GM12878 (cell line): Measurements from ENCODE around the gene LTBP3. TPM values are rescaled to one million over a fixed set of nuclear protein-coding genes. Genes with fewer than 3 reads are reported as not detected.

Source experiments
- BHLHE40 ChIP-seq, 2 experiments: fragments of 450-650 bp in 1 of 2; IDR thresholded peaks; 2 replicates each; pipeline ENCODE4 v1.6.1; 2011 to 2017; ENCODE audit warnings: low read depth in 2 of 2, borderline replicate concordance in 1 of 2, improper control_type of control experiment in 1 of 2, low read length in 1 of 2, mild to moderate bottlenecking in 1 of 2
- CBFB ChIP-seq: IDR thresholded peaks from 2 replicates; pipeline ENCODE4 v1.6.1; 2016; ENCODE audit warnings: antibody characterized with exemption, low read depth
- E4F1 ChIP-seq: fragments of 450-650 bp; IDR thresholded peaks from 2 replicates; pipeline ENCODE4 v1.6.1; 2018; ENCODE audit warnings: borderline replicate concordance, mild to moderate bottlenecking; ENCODE audit not compliant: partially characterized antibody
- EED ChIP-seq: sonication (generic); IDR thresholded peaks from 2 replicates; pipeline ENCODE4 v1.6.1; 2016; ENCODE audit warnings: antibody characterized with exemption, low read depth
- EGR1 ChIP-seq, 2 experiments: IDR thresholded peaks; 1 replicate in 1 of 2; 2 replicates in 1 of 2; pipeline ENCODE4 v1.6.1; 2011 to 2012; ENCODE audit warnings: low read depth in 2 of 2, low read length in 2 of 2, borderline replicate concordance in 1 of 2, mild to moderate bottlenecking in 1 of 2, moderate library complexity in 1 of 2
- EP300 ChIP-seq, 2 experiments: fragments of 150-350 bp in 1 of 2; IDR thresholded peaks; 2 replicates each; pipeline ENCODE4 v1.6.1; 2011 to 2012; ENCODE audit warnings: low read depth in 2 of 2, low read length in 2 of 2, borderline replicate concordance in 1 of 2, improper control_type of control experiment in 1 of 2, inconsistent platforms in 1 of 2; ENCODE audit not compliant: control insufficient read depth in 1 of 2
- ETV6 ChIP-seq, 2 experiments: fragments of 450-650 bp in 1 of 2; IDR thresholded peaks in 1 of 2; conservative IDR thresholded peaks in 1 of 2; 2 replicates each; pipeline ENCODE4 v1.6.1; 2014; ENCODE audit warnings: antibody characterized with exemption in 1 of 2, borderline replicate concordance in 1 of 2, low read depth in 1 of 2, mild to moderate bottlenecking in 1 of 2, moderate library complexity in 1 of 2
- FOXK2 ChIP-seq: fragments of 450-650 bp; IDR thresholded peaks from 2 replicates; pipeline ENCODE4 v1.6.1; 2017; ENCODE audit warnings: mild to moderate bottlenecking, moderate library complexity
- GATAD2B ChIP-seq: fragments of 450-650 bp; conservative IDR thresholded peaks from 2 replicates; pipeline ENCODE4 v1.6.1; 2017; ENCODE audit warnings: low read depth, mild to moderate bottlenecking, moderate library complexity
- IRF5 ChIP-seq: fragments of 450-650 bp; IDR thresholded peaks from 2 replicates; pipeline ENCODE4 v1.6.1; 2017; ENCODE audit warnings: borderline replicate concordance
- MEF2A ChIP-seq: IDR thresholded peaks from 2 replicates; pipeline ENCODE4 v1.6.1; 2011; ENCODE audit warnings: low read depth, mild to moderate bottlenecking, low read length, moderate library complexity; ENCODE audit not compliant: insufficient read depth
- MLLT1 ChIP-seq: fragments of 450-650 bp; IDR thresholded peaks from 2 replicates; pipeline ENCODE4 v1.6.1; 2016; ENCODE audit warnings: mild to moderate bottlenecking
- MTA2 ChIP-seq: fragments of 450-650 bp; IDR thresholded peaks from 2 replicates; pipeline ENCODE4 v1.6.1; 2016; ENCODE audit warnings: low read depth, mild to moderate bottlenecking, moderate library complexity
- NR2F1 ChIP-seq: fragments of 450-650 bp; conservative IDR thresholded peaks from 2 replicates; pipeline ENCODE4 v1.6.1; 2017; ENCODE audit warnings: mild to moderate bottlenecking
- PBX3 ChIP-seq: IDR thresholded peaks from 2 replicates; pipeline ENCODE4 v1.6.1; 2011; ENCODE audit warnings: mild to moderate bottlenecking, low read depth, low read length, moderate library complexity; ENCODE audit not compliant: insufficient replicate concordance
- POLR2AphosphoS2 ChIP-seq: IDR thresholded peaks from 2 replicates; pipeline ENCODE4 v1.6.1; 2011; ENCODE audit warnings: low read depth, mild to moderate bottlenecking, low read length, improper control_type of control experiment, moderate library complexity
- SKIL ChIP-seq: fragments of 450-650 bp; IDR thresholded peaks from 2 replicates; pipeline ENCODE4 v1.6.1; 2017; ENCODE audit warnings: mild to moderate bottlenecking, low read depth, inconsistent platforms; ENCODE audit not compliant: poor library complexity, severe bottlenecking
- TCF12 ChIP-seq: IDR thresholded peaks from 2 replicates; pipeline ENCODE4 v1.6.1; 2011; ENCODE audit warnings: low read depth, mild to moderate bottlenecking, low read length
- YBX1 ChIP-seq: fragments of 450-650 bp; IDR thresholded peaks from 2 replicates; pipeline ENCODE4 v1.6.1; 2016; ENCODE audit warnings: antibody characterized with exemption
- polyA plus RNA-seq, 11 experiments: library from polyadenylated mRNA; depleted of rRNA in 4 of 11; unstranded in 6 of 11; stranded (reverse) in 5 of 11; fragments of >200 nt; fragmentation: Nextera tagmentation in 4 of 11; fragmentation: Illumina TruSeq in 1 of 11; extraction: Ambion mirVana in 4 of 11; extraction: Trizol in 1 of 11; gene quantifications; 1 replicate in 1 of 11; 2 replicates in 10 of 11; pipeline versions ENCODE4 v1.2.1 to v1.2.3, GENCODE V29; 2011 to 2016; ENCODE audit warnings: inconsistent platforms in 2 of 11, missing spikeins in 2 of 11, low read depth in 1 of 11
- total RNA-seq, 4 experiments: library from RNA; depleted of rRNA in 3 of 4; stranded (reverse); fragments of >200 nt in 3 of 4; fragmentation: Illumina TruSeq in 1 of 4; extraction: Trizol in 1 of 4; gene quantifications; 2 replicates each; pipeline versions ENCODE4 v1.2.1 to v1.2.3, GENCODE V29; 2013 to 2021

The LTBP3 gene
- total and polyA plus RNA-seq, 10 of the 15 experiments (the other 5 are each of a cell fraction or from before 2014, with no cell fraction given), result 2.2 to 12.2 (median 6.2) TPM; not detected in 2

GRCh38 chr11:65492637-65493366 lies 65.4 kb downstream of the LTBP3 start (continued):
- TF ChIP-seq E4F1 (no peak), TCF12 (0 out of 2 replicates have a peak, but pooled peaks have one; percentile 4), FOXK2 (no peak), MTA2 (peak; percentile 45; the same call in 1 of the 2 replicates), MLLT1 (no peak), SKIL (peak; percentile 82), EED (peak; percentile 98), NR2F1 (peak; percentile 95), GATAD2B (peak; percentile 69), EGR1 (IDR thresholded peaks at IDR 0.05; ENCODE audit: borderline replicate concordance in 1 of 2, low read depth in 2 of 2, low read length in 2 of 2) (peak in 1 of 2 experiments; percentile 95; a peak in 2 of 3 replicates), CBFB (peak; percentile 45), IRF5 (no peak), EP300 (IDR thresholded peaks at IDR 0.05; ENCODE audit: borderline replicate concordance in 1 of 2, control insufficient read depth in 1 of 2, low read depth in 2 of 2, low read length in 2 of 2) (peak; percentile 47 to 50; a peak in 1 of 4 replicates), PBX3 (peak; percentile 5), YBX1 (no peak), MEF2A (peak; percentile 71), POLR2AphosphoS2 (no peak), BHLHE40 (IDR thresholded peaks at IDR 0.05; ENCODE audit: borderline replicate concordance in 1 of 2, low read depth in 2 of 2, low read length in 1 of 2) (peak in 1 of 2 experiments; percentile 6; a peak in 1 of 4 replicates), ETV6 (conservative IDR thresholded peaks at IDR 0.05 in 1 of 2, IDR thresholded peaks at IDR 0.05 in 1 of 2; ENCODE audit: borderline replicate concordance in 1 of 2, low read depth in 1 of 2) (peak in 1 of 2 experiments; percentile 78; a peak in 2 of 4 replicates)
